IPS-15b (cell line): ENCODE data around the gene IFITM2.

Experiments
- H3K27me3 ChIP-seq: one replicate; pipeline ENCODE4 v1.6.1; 2013; ENCODE audit warnings: low read length; ENCODE audit not compliant: control insufficient read depth, insufficient read depth
- H3K36me3 ChIP-seq: one replicate; pipeline ENCODE4 v1.6.1; 2013; ENCODE audit warnings: low read length; ENCODE audit not compliant: control insufficient read depth, insufficient read depth
- H3K4me1 ChIP-seq: one replicate; pipeline ENCODE4 v1.6.1; 2013; ENCODE audit warnings: mild to moderate bottlenecking, low read length; ENCODE audit not compliant: control insufficient read depth, insufficient read depth
- H3K4me3 ChIP-seq: one replicate; pipeline ENCODE4 v1.5.1; 2013; ENCODE audit warnings: low read depth, low read length
- H3K9ac ChIP-seq: one replicate; pipeline ENCODE4 v1.6.1; 2013; ENCODE audit warnings: low read depth, mild to moderate bottlenecking, low read length
- H3K9me3 ChIP-seq: one replicate; pipeline ENCODE4 v1.6.1; 2013; ENCODE audit warnings: mild to moderate bottlenecking, low read length; ENCODE audit not compliant: control insufficient read depth, insufficient read depth

The IFITM2 gene

DNA sequence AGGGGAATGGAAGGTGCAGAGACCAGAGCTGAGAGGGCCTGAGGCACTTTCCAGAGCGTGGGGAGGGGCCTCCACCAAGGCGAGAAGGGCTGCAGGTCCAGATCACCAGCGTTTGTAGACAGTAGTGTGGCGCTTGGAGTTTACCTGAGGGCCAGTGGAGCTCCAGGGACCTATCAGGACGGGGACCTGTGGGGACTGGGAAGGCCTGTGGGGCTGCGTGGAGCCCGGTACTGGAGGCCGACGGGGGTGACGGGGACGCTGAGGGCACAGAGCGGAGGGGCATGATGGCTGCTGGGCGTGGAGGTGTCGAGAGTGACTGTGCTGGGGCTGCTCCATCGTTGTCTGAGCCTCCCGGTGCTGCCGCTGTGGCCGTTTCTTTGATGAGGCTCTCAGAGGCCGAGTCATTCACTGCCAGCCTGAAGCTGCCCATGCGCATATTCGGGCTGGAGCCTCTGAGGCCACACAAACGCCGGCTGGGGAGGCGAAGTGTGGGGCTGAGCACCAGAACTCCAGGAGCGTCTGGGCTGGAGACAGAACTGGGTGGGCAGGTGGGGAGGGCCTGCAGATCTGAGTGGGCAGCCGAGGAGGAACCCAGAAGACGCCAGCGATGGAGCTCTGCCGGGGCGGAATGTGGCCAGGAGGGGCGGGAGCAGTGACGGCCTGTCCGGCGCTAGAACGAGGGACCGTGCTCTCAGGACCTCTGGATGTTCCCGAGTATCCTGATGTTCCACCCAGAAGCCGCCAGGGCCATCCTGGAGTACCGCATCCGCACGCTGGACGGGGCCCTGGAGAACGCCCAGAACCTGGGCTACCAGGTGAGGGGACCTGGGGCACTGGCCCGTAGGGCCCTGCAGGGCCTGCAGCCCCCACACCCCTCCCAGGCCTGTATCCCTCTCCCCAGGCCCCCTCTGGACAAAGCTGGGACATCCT lies 16.1 kb upstream of the IFITM2 start:
- Histone ChIP-seq H3K27me3 (peaks cover 16% of the 10 kb centered on the region), H3K9me3 (no peaks in the 10 kb centered on the region), H3K4me1 (peaks cover 5% of the 10 kb centered on the region), H3K9ac (peak overlapping the region; percentile 73), H3K4me3 (no peak overlapping the region), H3K36me3 (peaks cover 52% of the 10 kb centered on the region)

GRCh38 chr11:292211-293121 lies 15.2 kb upstream of the IFITM2 start:
- H3K4me3 ChIP-seq, result no peak overlapping the region
- H3K36me3 ChIP-seq, result peaks cover 52% of the 10 kb centered on the region
- no peaks in the 10 kb centered on the region for H3K9me3 ChIP-seq
- no peak overlapping the region for H3K9ac ChIP-seq
- H3K4me1 ChIP-seq, result peaks cover 5% of the 10 kb centered on the region
- H3K27me3 ChIP-seq, result peaks cover 11% of the 10 kb centered on the region

GRCh38 chr11:293271-293851 lies 14.3 kb upstream of the IFITM2 start:
- peaks cover 5% of the 10 kb centered on the region for H3K4me1 ChIP-seq
- no peak overlapping the region for H3K9ac ChIP-seq
- no peaks in the 10 kb centered on the region for H3K9me3 ChIP-seq
- peaks cover 2% of the 10 kb centered on the region for H3K27me3 ChIP-seq
- H3K4me3 ChIP-seq, result no peak overlapping the region
- H3K36me3 ChIP-seq, result peaks cover 52% of the 10 kb centered on the region

DNA sequence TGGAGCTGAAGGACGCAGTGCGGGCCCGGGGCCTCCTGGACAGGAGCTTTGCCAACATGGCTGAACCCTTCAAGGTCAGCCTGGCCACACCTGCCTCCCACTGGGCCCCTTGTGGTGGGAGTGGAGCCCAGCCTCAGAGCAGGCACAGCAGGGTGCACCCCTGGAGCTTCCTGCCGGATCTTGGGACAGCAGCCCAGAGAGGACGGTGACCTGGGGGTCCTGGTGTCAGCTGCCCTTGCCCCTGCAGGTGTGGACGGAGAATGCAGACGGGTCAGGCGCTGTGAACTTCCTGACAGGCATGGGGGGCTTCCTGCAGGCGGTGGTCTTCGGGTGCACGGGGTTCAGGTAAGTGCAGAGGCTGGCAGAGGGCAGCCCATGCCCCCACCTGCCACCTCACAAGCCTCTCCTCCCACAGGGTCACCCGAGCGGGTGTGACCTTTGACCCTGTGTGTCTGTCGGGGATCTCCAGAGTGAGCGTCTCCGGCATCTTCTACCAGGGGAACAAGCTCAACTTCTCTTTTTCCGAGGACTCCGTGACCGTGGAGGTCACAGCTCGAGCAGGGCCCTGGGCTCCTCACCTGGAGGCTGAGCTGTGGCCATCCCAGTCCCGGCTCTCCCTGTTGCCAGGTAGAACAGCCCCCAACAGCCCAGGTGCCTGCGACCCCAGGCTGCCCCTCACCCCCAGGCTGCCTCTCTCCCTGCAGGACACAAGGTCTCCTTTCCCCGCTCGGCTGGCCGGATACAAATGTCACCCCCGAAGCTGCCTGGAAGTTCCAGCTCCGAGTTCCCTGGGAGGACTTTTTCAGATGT lies 13.6 kb upstream of the IFITM2 start:
- no peak overlapping the region for H3K9ac ChIP-seq
- peaks cover 52% of the 10 kb centered on the region for H3K36me3 ChIP-seq
- H3K9me3 ChIP-seq, result no peaks in the 10 kb centered on the region
- H3K4me3 ChIP-seq, result no peak overlapping the region
- H3K4me1 ChIP-seq, result peaks cover 5% of the 10 kb centered on the region
- no peaks in the 10 kb centered on the region for H3K27me3 ChIP-seq

DNA sequence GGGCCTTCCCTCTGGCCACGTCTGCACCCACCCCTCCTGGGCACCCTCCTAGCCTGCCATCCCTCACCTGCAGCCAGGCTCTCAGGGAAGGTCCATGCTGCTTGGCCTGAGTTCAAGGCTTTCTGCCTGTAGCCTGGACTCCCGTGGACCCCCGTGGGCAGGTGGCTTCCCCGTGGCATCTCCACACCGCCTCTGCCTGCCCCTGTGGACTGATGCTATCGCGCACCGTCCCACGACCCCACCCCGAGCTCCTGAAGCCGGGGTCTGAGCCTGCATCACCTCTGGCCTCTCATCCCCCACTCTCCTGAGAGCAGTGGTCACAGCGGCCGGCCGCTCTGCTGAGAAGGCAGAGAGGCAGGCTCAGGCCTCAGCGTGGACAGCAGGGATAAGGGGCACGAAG lies 12.8 kb upstream of the IFITM2 start:
- Histone ChIP-seq H3K36me3 (peaks cover 52% of the 10 kb centered on the region), H3K9ac (no peak overlapping the region), H3K4me1 (peaks cover 5% of the 10 kb centered on the region), H3K9me3 (no peaks in the 10 kb centered on the region), H3K4me3 (no peak overlapping the region), H3K27me3 (no peaks in the 10 kb centered on the region)

GRCh38 chr11:295351-296170 lies 12.1 kb upstream of the IFITM2 start:
- Histone ChIP-seq H3K4me1 (peaks cover 11% of the 10 kb centered on the region), H3K9me3 (no peaks in the 10 kb centered on the region), H3K36me3 (peaks cover 50% of the 10 kb centered on the region), H3K27me3 (no peaks in the 10 kb centered on the region), H3K9ac (no peak overlapping the region), H3K4me3 (no peak overlapping the region)

GRCh38 chr11:296171-297050 lies 11.2 kb upstream of the IFITM2 start:
- Histone ChIP-seq H3K9me3 (no peaks in the 10 kb centered on the region), H3K4me3 (no peak overlapping the region), H3K4me1 (peaks cover 11% of the 10 kb centered on the region), H3K27me3 (no peaks in the 10 kb centered on the region), H3K36me3 (peaks cover 41% of the 10 kb centered on the region), H3K9ac (no peak overlapping the region)

DNA sequence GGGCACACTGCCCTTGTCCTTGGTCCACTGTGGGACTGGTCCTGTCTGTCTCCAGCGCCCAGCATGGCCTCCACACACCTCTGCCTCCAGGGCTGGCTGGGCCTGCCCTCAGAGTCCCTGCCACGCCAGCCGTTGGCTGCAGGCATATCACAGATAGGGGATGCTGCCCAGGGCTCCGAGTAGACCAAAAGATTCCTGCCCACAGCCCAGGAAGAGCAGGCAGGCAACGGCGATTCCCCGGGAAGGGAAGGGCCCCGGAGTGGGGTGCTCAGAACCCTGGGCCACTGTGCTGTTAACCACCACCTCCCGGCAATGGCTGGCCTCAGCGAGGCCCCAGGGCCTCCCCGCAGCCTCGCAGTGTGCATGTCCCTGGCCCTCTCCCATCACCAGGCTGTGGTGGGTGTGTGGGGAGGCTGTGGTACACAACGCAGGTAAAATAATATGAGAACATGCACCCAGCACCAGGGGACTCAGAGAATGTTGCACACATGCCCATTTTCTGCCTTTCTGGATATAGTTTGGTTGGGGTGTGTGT lies 10.5 kb upstream of the IFITM2 start:
- peaks cover 11% of the 10 kb centered on the region for H3K4me1 ChIP-seq
- H3K27me3 ChIP-seq, result no peaks in the 10 kb centered on the region
- H3K4me3 ChIP-seq, result no peak overlapping the region
- H3K9ac ChIP-seq, result no peak overlapping the region
- H3K36me3 ChIP-seq, result peaks cover 37% of the 10 kb centered on the region
- no peaks in the 10 kb centered on the region for H3K9me3 ChIP-seq

DNA sequence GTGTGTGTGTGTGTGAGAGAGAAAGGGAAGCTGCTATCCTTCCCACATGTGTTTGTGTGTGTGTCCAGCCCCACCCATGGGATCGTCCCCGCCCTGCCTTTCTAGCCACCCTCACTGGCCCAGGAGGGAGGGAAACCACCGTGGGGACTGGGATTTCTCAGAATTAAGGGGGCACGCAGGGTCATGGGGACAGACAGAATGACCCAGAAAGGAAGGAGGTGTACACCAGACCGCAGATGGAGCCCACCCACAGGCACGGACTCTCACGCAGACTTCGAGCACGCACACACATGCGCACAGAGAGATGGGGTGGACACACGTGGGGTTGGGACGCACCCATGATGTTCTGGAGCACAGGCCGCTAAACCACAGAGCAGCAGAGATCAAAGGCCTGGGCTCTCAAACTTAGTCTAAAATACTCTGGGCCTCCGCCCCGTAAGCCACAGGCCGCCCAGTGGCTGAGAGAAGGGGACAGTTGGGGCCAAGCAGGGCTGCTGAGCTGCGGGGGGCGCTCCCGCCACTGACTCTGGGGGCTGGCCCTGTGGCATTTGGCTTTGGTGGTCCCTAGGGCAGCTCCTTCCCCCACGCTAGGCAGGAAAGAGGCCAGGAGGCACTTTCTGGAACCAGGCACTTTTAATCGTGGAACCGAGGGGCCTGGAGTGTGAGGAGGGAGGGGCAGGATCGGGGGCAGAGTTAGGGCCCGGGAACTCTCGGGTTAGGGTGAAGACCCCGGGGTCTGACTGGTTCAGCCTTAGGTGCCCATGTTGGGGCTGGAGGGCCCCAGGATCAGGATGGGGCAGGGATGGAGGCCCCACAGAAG lies 9.8 kb upstream of the IFITM2 start:
- Histone ChIP-seq H3K9ac (no peak overlapping the region), H3K4me1 (peaks cover 11% of the 10 kb centered on the region), H3K9me3 (no peaks in the 10 kb centered on the region), H3K27me3 (no peaks in the 10 kb centered on the region), H3K36me3 (peaks cover 30% of the 10 kb centered on the region), H3K4me3 (no peak overlapping the region)
